Stimulated activated CD8-positive, alpha-beta memory T cell treated with anti-CD3 and anti-CD28 coated beads, Interleukin-4, amount 100 ng/mL, for 48 hours (primary cell): ENCODE measurements around the gene NME3.

Experiments
- DNase-seq: peaks from one replicate; pipeline ENCODE4 v3.0.0-alpha.2; 2020

NME3 gene

GRCh38 chr16:1767116-1767994 is 4.0 kb downstream of the NME3 start:
- DNase-seq = no peak

GRCh38 chr16:1766701-1767100 is 4.6 kb downstream of the NME3 start:
- no peak for DNase-seq

- no peak for DNase-seq
Observed at GRCh38 chr16:1766231-1766630, 5.1 kb downstream of the NME3 start.

- DNase-seq = no peak
Observed at GRCh38 chr16:1765826-1766225, 5.5 kb downstream of the NME3 start.

GRCh38 chr16:1764971-1765370 is 6.4 kb downstream of the NME3 start:
- DNase-seq = no peak

- DNase-seq = no peak
Observed at GRCh38 chr16:1763521-1764511, 7.5 kb downstream of the NME3 start.

- DNase-seq = no peak
Observed at GRCh38 chr16:1762879-1763520, 8.3 kb downstream of the NME3 start.

GRCh38 chr16:1762196-1762878 is 9.0 kb downstream of the NME3 start:
- no peak for DNase-seq

- no peak for DNase-seq
Observed at GRCh38 chr16:1761751-1762150, 9.6 kb downstream of the NME3 start.

- no peak for DNase-seq
Observed at GRCh38 chr16:1760911-1761310, 10.4 kb downstream of the NME3 start.

GRCh38 chr16:1759511-1759910 is 11.8 kb downstream of the NME3 start:
- DNase-seq = no peak

- DNase-seq = no peak
Observed at GRCh38 chr16:1758923-1759322, 12.4 kb downstream of the NME3 start.

GRCh38 chr16:1757714-1758461 is 13.5 kb downstream of the NME3 start:
- no peak for DNase-seq

- DNase-seq = no peak
Observed at GRCh38 chr16:1754204-1754603, 17.1 kb downstream of the NME3 start.

- no peak for DNase-seq
Observed at GRCh38 chr16:1752853-1753252, 18.5 kb downstream of the NME3 start.

GRCh38 chr16:1751946-1752345 is 19.4 kb downstream of the NME3 start:
- no peak for DNase-seq

- DNase-seq = no peak
Observed at GRCh38 chr16:1749152-1750117, 21.9 kb downstream of the NME3 start.

GRCh38 chr16:1747934-1748333 is 23.4 kb downstream of the NME3 start:
- DNase-seq = no peak

- no peak for DNase-seq
Observed at GRCh38 chr16:1746693-1747195, 24.6 kb downstream of the NME3 start.
